Activated naive CD4-positive, alpha-beta T cell treated with anti-CD3 and anti-CD28 coated beads, Interleukin-2, amount 50 U/mL, for 72 hours (primary cell): ENCODE results near the gene CYP27B1. TPM values are rescaled to one million over a fixed set of nuclear protein-coding genes. Genes with fewer than 3 reads are reported as not detected.
A peak's percentile ranks its signal among the peaks of the same experiment; 100 is the strongest.

Experiments
- ATAC-seq, 2 donors: fragments of 150-1000 bp; cut with Tn5 transposase; 2 replicates each; pipeline ENCODE4 v1.10.0; 2021; ENCODE audit warnings: mild to moderate bottlenecking in 2 of 2, moderate library complexity in 2 of 2
- DNase-seq, 2 donors: peaks; one replicate each; pipeline ENCODE4 v3.0.0; 2021 to 2022; ENCODE audit warnings: low spot score in 2 of 2
- H3K27ac Mint-ChIP-seq, 2 donors: one replicate each; pipeline ENCODE4 v1.8.0; 2022; ENCODE audit warnings: mild to moderate bottlenecking in 2 of 2, mixed read lengths in 2 of 2
- H3K36me3 Mint-ChIP-seq, 2 donors: one replicate each; pipeline ENCODE4 v1.8.0; 2022; ENCODE audit warnings: mixed read lengths in 2 of 2
- H3K9me3 Mint-ChIP-seq, 2 donors: one replicate each; pipeline ENCODE4 v1.8.0; 2022; ENCODE audit warnings: mixed read lengths in 2 of 2
- total RNA-seq, 2 donors: library from RNA; stranded (reverse); gene quantifications; one replicate each; pipeline ENCODE4 v1.2.3, GENCODE V29; 2022

CYP27B1 gene
- total RNA-seq, 2 donors from 2014 or later: 7.6 to 14.7 TPM

GRCh38 chr12:57737467-57738460 is 29.1 kb downstream of the CYP27B1 start:
- Mint-ChIP-seq H3K27ac (no peak overlapping the region), H3K9me3 (no peaks in the 10 kb centered on the region), H3K36me3 (peaks cover 0 to 11% of the 10 kb centered on the region in 2 donors)
- DNase-seq (no peak), ATAC-seq (no peak)

- H3K36me3 Mint-ChIP-seq: peaks cover 0 to 18% of the 10 kb centered on the region in 2 donors
- peak overlapping the region in 1 of 2 donors; percentile 22 for H3K27ac Mint-ChIP-seq
- H3K9me3 Mint-ChIP-seq: no peaks in the 10 kb centered on the region
- ATAC-seq: no peak
- no peak for DNase-seq
Measured at GRCh38 chr12:57736741-57737466, 30.0 kb downstream of the CYP27B1 start.

GRCh38 chr12:57735952-57736740 is 30.7 kb downstream of the CYP27B1 start:
- peaks cover 5 to 24% of the 10 kb centered on the region in 2 donors for H3K36me3 Mint-ChIP-seq
- H3K27ac Mint-ChIP-seq: no peak overlapping the region

GRCh38 chr12:57735198-57735855 is 31.6 kb downstream of the CYP27B1 start:
- DNase-seq (no peak), ATAC-seq (no peak)
- Mint-ChIP-seq H3K27ac (peak overlapping the region; percentile 20 to 31), H3K36me3 (peaks cover 5 to 28% of the 10 kb centered on the region in 2 donors), H3K9me3 (no peaks in the 10 kb centered on the region)

More at GRCh38 chr12:57735952-57736740, 30.7 kb downstream of the CYP27B1 start:
- no peaks in the 10 kb centered on the region for H3K9me3 Mint-ChIP-seq
- ATAC-seq (no peak), DNase-seq (no peak)

- Mint-ChIP-seq H3K27ac (peak overlapping the region; percentile 2 to 20), H3K9me3 (no peaks in the 10 kb centered on the region), H3K36me3 (peaks cover 5 to 28% of the 10 kb centered on the region in 2 donors)
- ATAC-seq (no peak), DNase-seq (no peak)
Measured at GRCh38 chr12:57734591-57734990, 32.3 kb downstream of the CYP27B1 start.

- DNase-seq (no peak), ATAC-seq (no peak)
- Mint-ChIP-seq H3K36me3 (peaks cover 5 to 23% of the 10 kb centered on the region in 2 donors), H3K27ac (no peak overlapping the region), H3K9me3 (no peaks in the 10 kb centered on the region)
Measured at GRCh38 chr12:57733928-57734327, 33.0 kb downstream of the CYP27B1 start.

GRCh38 chr12:57732726-57733593 is 33.9 kb downstream of the CYP27B1 start:
- Mint-ChIP-seq H3K27ac (peak overlapping the region; percentile 60 to 76), H3K9me3 (no peaks in the 10 kb centered on the region), H3K36me3 (peaks cover 6 to 23% of the 10 kb centered on the region in 2 donors)
- no peak for DNase-seq
- no peak for ATAC-seq

- no peak for DNase-seq
- no peak for ATAC-seq
- Mint-ChIP-seq H3K36me3 (peaks cover 10 to 23% of the 10 kb centered on the region in 2 donors), H3K9me3 (no peaks in the 10 kb centered on the region), H3K27ac (peak overlapping the region; percentile 60 to 76)
Measured at GRCh38 chr12:57732270-57732669, 34.6 kb downstream of the CYP27B1 start.

GRCh38 chr12:57731411-57732080 is 35.3 kb downstream of the CYP27B1 start:
- peak overlapping the region; percentile 60 to 85 for H3K27ac Mint-ChIP-seq
- no peak for ATAC-seq
- peaks cover 10 to 18% of the 10 kb centered on the region in 2 donors for H3K36me3 Mint-ChIP-seq
- no peaks in the 10 kb centered on the region for H3K9me3 Mint-ChIP-seq
- DNase-seq: no peak

GRCh38 chr12:57730336-57731067 is 36.4 kb downstream of the CYP27B1 start:
- no peak overlapping the region for H3K27ac Mint-ChIP-seq
- no peaks in the 10 kb centered on the region for H3K9me3 Mint-ChIP-seq
- peaks cover 10 to 22% of the 10 kb centered on the region in 2 donors for H3K36me3 Mint-ChIP-seq
- DNase-seq: no peak
- no peak for ATAC-seq

GRCh38 chr12:57729321-57729844 is 37.5 kb downstream of the CYP27B1 start:
- DNase-seq (no peak), ATAC-seq (no peak)
- H3K9me3 Mint-ChIP-seq: no peaks in the 10 kb centered on the region
- peak overlapping the region in 1 of 2 donors; percentile 65 for H3K27ac Mint-ChIP-seq
- H3K36me3 Mint-ChIP-seq: peaks cover 10 to 22% of the 10 kb centered on the region in 2 donors

- Mint-ChIP-seq H3K27ac (peak overlapping the region; percentile 25 to 45), H3K36me3 (peaks cover 10 to 22% of the 10 kb centered on the region in 2 donors), H3K9me3 (no peaks in the 10 kb centered on the region)
- DNase-seq: no peak
- no peak for ATAC-seq
Measured at GRCh38 chr12:57727758-57728395, 39.0 kb downstream of the CYP27B1 start.

- ATAC-seq (no peak), DNase-seq (no peak)
- no peaks in the 10 kb centered on the region for H3K9me3 Mint-ChIP-seq
- H3K36me3 Mint-ChIP-seq: peaks cover 10 to 16% of the 10 kb centered on the region in 2 donors
- H3K27ac Mint-ChIP-seq: peak overlapping the region in 1 of 2 donors; percentile 45
Measured at GRCh38 chr12:57726884-57727757, 39.8 kb downstream of the CYP27B1 start.
